ENCODE measurements around the gene CROCC2. TPM values are rescaled to one million over a fixed set of nuclear protein-coding genes. Genes with fewer than 3 reads are reported as not detected.

Gene CROCC2
- polyA plus RNA-seq, 2 of the 4 experiments (the other 2 are of a cell fraction), result not detected

DNA sequence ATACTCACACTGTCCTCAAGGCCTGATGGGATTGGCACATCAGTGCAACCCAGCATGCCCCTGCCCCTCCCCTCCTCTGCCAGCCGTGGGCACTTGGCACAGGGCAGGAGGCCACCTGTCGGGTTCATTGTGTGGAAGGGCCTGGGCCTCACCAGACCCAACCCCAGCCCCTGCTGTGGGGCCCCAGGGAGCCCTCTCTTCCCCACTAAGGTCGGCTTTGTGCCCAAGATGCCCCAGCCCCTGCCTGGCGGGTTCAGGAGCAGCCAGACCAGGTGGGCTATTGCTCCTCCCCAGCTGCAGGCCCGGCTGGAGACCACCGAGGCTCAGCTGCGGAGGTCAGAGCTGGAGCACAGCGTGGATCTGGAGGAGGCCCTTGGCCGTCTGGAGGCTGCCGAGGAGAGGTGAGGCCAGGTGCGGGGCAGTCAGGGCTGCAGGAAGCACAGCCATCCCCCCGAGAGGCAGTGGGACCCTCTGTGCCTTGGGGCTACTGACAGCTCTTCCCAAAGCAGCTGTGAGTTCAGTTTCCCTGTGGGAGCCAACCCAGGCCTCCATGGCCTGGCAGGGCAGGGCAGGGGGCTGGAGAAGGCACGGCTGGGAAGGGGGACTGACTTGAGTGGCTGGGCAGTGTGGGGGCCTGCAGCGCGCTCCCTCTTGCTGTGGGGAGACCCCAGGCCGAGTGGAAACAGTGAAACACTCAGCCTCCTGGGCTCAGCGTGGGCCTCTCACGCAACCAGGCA lies 16.3 kb downstream of the CROCC2 start:
- CTCF ChIA-PET, result interaction anchor here (1.0 to 1.8 kb wide), 2 partner anchors 9 to 67 kb away, joined by 3 to 8 read pairs; no protein-coding TSS in a partner anchor
- ATAC-seq, result peak in 1 of 2 experiments; percentile 2; a peak in 2 of 6 replicates
- WGBS (ENCODE audit: missing lambda C conversion rate), result 74% methylated on average over 7 of the region's 18 CpGs
- no peak overlapping the region for H3K4me3 ChIP-seq
- FAIRE-seq, result no peak
- peaks cover 37% of the 10 kb centered on the region for H3K4me1 ChIP-seq
- peak overlapping the region; percentile 33 to 89; a peak in 4 of 6 replicates for H3K27ac ChIP-seq
- TF ChIP-seq CEBPB (IDR thresholded peaks at IDR 0.05), result no peak
- no peak for TF ChIP-seq FOSL2 (IDR thresholded peaks at IDR 0.05)
- no peak for TF ChIP-seq FOSL2 (CRISPR knock-in tag; IDR thresholded peaks at IDR 0.05)
- TF ChIP-seq CBX8 (IDR thresholded peaks at IDR 0.05), result no peak
- TF ChIP-seq HOXB5 (CRISPR knock-in tag; IDR thresholded peaks at IDR 0.05), result no peak
- DNase-seq (ENCODE audit: low read depth in 1 of 2, low spot score in 1 of 2), result no peak
- POLR2A ChIA-PET, result no interaction called here
- no peaks in the 10 kb centered on the region for H3K9me3 ChIP-seq
- peak overlapping the region; percentile 69 for H3K4me2 ChIP-seq

GRCh38 chr2:240922982-240923537 lies 16.9 kb downstream of the CROCC2 start:
- H3K4me1 ChIP-seq, result peaks cover 30% of the 10 kb centered on the region
- FAIRE-seq, result no peak
- H3K9me3 ChIP-seq, result no peaks in the 10 kb centered on the region
- TF ChIP-seq MAX (IDR thresholded peaks at IDR 0.05), result peak; percentile 80
- no peak for TF ChIP-seq HDAC2 (IDR thresholded peaks at IDR 0.05)
- ATAC-seq, result peak; percentile 4 to 26; a peak in 3 of 6 replicates
- 55% methylated on average over 8 of the region's 15 CpGs for WGBS (ENCODE audit: missing lambda C conversion rate)
- POLR2A ChIA-PET, result no interaction called here
- peak overlapping the region; percentile 33 to 89; a peak in 4 of 6 replicates for H3K27ac ChIP-seq
- peak in 1 of 2 experiments; percentile 72 for DNase-seq (ENCODE audit: low read depth in 1 of 2, low spot score in 1 of 2)
- CTCF ChIA-PET, result interaction anchor here (1.0 to 1.8 kb wide), 2 partner anchors 9 to 66 kb away, joined by 3 to 8 read pairs; no protein-coding TSS in a partner anchor
- H3K4me3 ChIP-seq, result no peak overlapping the region
- H3K4me2 ChIP-seq, result peak overlapping the region; percentile 69

- Histone ChIP-seq H3K4me1 (peaks cover 29% of the 10 kb centered on the region), H3K4me3 (no peak overlapping the region), H3K9me3 (no peaks in the 10 kb centered on the region), H3K4me2 (no peak overlapping the region), H3K27ac (no peak overlapping the region)
- no peak for FAIRE-seq
- peak in 1 of 2 experiments; percentile 41 for DNase-seq (ENCODE audit: low read depth in 1 of 2, low spot score in 1 of 2)
- TF ChIP-seq EHMT2 (IDR thresholded peaks at IDR 0.05; ENCODE audit: low read depth), result no peak
- no peak for TF ChIP-seq MAZ (IDR thresholded peaks at IDR 0.05; ENCODE audit: borderline replicate concordance, low read depth, low read length)
- TF ChIP-seq BCL3 (IDR thresholded peaks at IDR 0.05), result no peak
- no peak for TF ChIP-seq RAD21 (conservative IDR thresholded peaks at IDR 0.05 in 1 of 2, IDR thresholded peaks at IDR 0.05 in 1 of 2)
- no peak for TF ChIP-seq EP300 (IDR thresholded peaks at IDR 0.05)
- no peak for TF ChIP-seq CHD4 (IDR thresholded peaks at IDR 0.05; ENCODE audit: borderline replicate concordance)
- TF ChIP-seq, protein P1, sequence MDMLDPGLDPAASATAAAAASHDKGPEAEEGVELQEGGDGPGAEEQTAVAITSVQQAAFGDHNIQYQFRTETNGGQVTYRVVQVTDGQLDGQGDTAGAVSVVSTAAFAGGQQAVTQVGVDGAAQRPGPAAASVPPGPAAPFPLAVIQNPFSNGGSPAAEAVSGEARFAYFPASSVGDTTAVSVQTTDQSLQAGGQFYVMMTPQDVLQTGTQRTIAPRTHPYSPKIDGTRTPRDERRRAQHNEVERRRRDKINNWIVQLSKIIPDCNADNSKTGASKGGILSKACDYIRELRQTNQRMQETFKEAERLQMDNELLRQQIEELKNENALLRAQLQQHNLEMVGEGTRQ (IDR thresholded peaks at IDR 0.05), result no peak
- TF ChIP-seq, protein P2, sequence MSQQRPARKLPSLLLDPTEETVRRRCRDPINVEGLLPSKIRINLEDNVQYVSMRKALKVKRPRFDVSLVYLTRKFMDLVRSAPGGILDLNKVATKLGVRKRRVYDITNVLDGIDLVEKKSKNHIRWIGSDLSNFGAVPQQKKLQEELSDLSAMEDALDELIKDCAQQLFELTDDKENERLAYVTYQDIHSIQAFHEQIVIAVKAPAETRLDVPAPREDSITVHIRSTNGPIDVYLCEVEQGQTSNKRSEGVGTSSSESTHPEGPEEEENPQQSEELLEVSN (IDR thresholded peaks at IDR 0.05; ENCODE audit: borderline replicate concordance, low read depth), result no peak
- peak in 1 of 2 experiments; percentile 18; a peak in 3 of 6 replicates for ATAC-seq
- ChIA-PET POLR2A (no interaction called here), CTCF (no interaction called here)
- WGBS (ENCODE audit: missing lambda C conversion rate), result 56% methylated on average over 8 of the region's 14 CpGs
These were observed 19.0 kb downstream of the CROCC2 start for GRCh38 chr2:240925191-240925567.
